ENCODE data around the gene RFLNA. TPM values are rescaled to one million over a fixed set of nuclear protein-coding genes. Genes with fewer than 3 reads are reported as not detected.

Gene RFLNA
- total RNA-seq, 1 experiment from 2014 or later: 10.6 TPM

DNA sequence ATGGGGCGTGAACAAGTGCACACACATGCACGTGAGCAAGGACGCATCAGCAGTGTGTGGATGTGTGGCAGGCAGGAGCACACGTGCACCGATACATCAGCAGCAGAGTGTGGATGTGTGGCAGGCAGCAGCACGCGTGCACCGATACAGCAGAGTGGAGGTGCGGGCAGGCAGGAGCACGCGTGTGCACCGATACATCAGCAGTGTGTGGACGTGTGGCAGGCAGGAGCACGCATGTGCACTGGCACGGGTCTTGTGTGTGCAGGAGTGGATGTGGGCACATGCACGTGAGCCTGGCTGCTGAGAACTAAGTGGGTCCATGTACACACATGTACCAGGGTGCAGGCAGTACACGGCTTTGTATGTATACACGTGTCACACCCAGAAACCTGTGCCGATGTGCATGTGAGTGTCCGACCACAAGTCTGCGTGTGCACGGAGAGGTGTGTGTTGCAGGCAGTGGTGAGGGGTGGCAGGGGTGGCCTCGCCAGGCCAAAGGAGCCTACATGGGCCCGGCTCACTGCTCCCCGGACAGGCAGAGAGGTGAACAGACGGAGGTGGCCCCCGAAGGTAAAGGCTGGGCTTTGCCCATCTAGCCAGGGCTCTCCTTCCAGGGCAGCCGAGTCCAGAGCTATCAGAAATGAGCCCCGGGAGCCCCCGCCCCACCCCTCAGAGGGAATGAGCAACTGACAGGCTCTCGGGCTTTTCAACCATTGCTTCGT is 53.9 kb downstream of the RFLNA start:
- no peak overlapping the region for H2BK15ac ChIP-seq (ENCODE audit: low read depth, low read length)
- Mint-ChIP-seq H3K27ac (peak overlapping the region in 1 of 3 experiments; percentile 71; a peak in 1 of 7 replicates), H3K27me3 (ENCODE audit: low read depth) (peaks cover 1% of the 10 kb centered on the region; the same call in 1 of the 2 replicates), H3K36me3 (ENCODE audit: insufficient read depth in 1 of 3, low read depth in 3 of 3) (peaks cover 31 to 74% (median 73%) of the 10 kb centered on the region in 3 experiments), H3K4me1 (no peaks in the 10 kb centered on the region), H3K9me3 (no peaks in the 10 kb centered on the region), H3K4me3 (no peak overlapping the region)
- no CpG with 5 or more reads among the region's 32 CpGs for WGBS (ENCODE audit: extremely low coverage, insufficient read length, low lambda C conversion rate)
- no peaks in the 10 kb centered on the region for H3K4me1 ChIP-seq (ENCODE audit: insufficient read depth, low read length)
- no peak overlapping the region for H4K91ac ChIP-seq (ENCODE audit: insufficient read length, low read depth, low read length)
- H3K56ac ChIP-seq (ENCODE audit: insufficient read length, low read depth, low read length): no peak overlapping the region
- H4K20me1 ChIP-seq (ENCODE audit: control insufficient read depth, insufficient read depth, insufficient read length): peaks cover 2% of the 10 kb centered on the region
- no peak overlapping the region for H3T11ph ChIP-seq (ENCODE audit: low read length)
- H3K4ac ChIP-seq (ENCODE audit: low read depth, low read length): no peak overlapping the region
- no peaks in the 10 kb centered on the region for H3K79me2 ChIP-seq (ENCODE audit: insufficient read depth, low read length)
- no peak overlapping the region for H2BK12ac ChIP-seq (ENCODE audit: insufficient read length, low read depth, low read length)
- no peak overlapping the region for H2AK5ac ChIP-seq (ENCODE audit: insufficient read length, low read length)
- DNase-seq: no peak
- no peak overlapping the region for H3K18ac ChIP-seq (ENCODE audit: insufficient read length, low read depth, low read length)
- no peak overlapping the region for H2AFZ ChIP-seq (ENCODE audit: low read length)
- no peak overlapping the region for H3K23ac ChIP-seq (ENCODE audit: insufficient read length, low read depth, low read length)
- no peaks in the 10 kb centered on the region for H3K79me1 ChIP-seq (ENCODE audit: insufficient read depth, low read depth, low read length, poor library complexity, severe bottlenecking)
- no peak overlapping the region for H2BK120ac ChIP-seq (ENCODE audit: low read depth, low read length, poor library complexity, severe bottlenecking)
- H2BK5ac ChIP-seq (ENCODE audit: insufficient read length, low read length): no peak overlapping the region
- H3K27me3 ChIP-seq (ENCODE audit: insufficient read depth, low read length): no peaks in the 10 kb centered on the region
- TF ChIP-seq, protein P1, sequence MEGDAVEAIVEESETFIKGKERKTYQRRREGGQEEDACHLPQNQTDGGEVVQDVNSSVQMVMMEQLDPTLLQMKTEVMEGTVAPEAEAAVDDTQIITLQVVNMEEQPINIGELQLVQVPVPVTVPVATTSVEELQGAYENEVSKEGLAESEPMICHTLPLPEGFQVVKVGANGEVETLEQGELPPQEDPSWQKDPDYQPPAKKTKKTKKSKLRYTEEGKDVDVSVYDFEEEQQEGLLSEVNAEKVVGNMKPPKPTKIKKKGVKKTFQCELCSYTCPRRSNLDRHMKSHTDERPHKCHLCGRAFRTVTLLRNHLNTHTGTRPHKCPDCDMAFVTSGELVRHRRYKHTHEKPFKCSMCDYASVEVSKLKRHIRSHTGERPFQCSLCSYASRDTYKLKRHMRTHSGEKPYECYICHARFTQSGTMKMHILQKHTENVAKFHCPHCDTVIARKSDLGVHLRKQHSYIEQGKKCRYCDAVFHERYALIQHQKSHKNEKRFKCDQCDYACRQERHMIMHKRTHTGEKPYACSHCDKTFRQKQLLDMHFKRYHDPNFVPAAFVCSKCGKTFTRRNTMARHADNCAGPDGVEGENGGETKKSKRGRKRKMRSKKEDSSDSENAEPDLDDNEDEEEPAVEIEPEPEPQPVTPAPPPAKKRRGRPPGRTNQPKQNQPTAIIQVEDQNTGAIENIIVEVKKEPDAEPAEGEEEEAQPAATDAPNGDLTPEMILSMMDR (conservative IDR thresholded peaks at IDR 0.05): no peak
- no peak overlapping the region for H4K8ac ChIP-seq (replicated peaks; ENCODE audit: insufficient read length, low read depth, low read length)
- no peaks in the 10 kb centered on the region for H3K9me3 ChIP-seq (ENCODE audit: control insufficient read depth, low read depth, low read length)
- H3K27ac ChIP-seq (ENCODE audit: insufficient read length, low read depth, low read length): no peak overlapping the region
- no peak overlapping the region for H2BK20ac ChIP-seq (ENCODE audit: low read depth, low read length, poor library complexity, severe bottlenecking)
- no peaks in the 10 kb centered on the region for H3K23me2 ChIP-seq (ENCODE audit: insufficient read length, low read depth, low read length, poor library complexity, severe bottlenecking)
- no peak overlapping the region for H3K14ac ChIP-seq (ENCODE audit: insufficient read depth, low read length)
- H3K4me2 ChIP-seq (ENCODE audit: insufficient read depth, insufficient read length, low read length): no peak overlapping the region
- H3K9ac ChIP-seq (ENCODE audit: extremely low read depth, insufficient read length, low read length): no peak overlapping the region
- H4K5ac ChIP-seq (ENCODE audit: insufficient read length, low read depth, low read length): no peak overlapping the region
